ENCODE results near the gene ARPC5. TPM values are rescaled to one million over a fixed set of nuclear protein-coding genes. Genes with fewer than 3 reads are reported as not detected.
A peak's percentile ranks its signal among the peaks of the same experiment; 100 is the strongest.

Gene ARPC5
- total and polyA plus RNA-seq, 9 of the 15 experiments (the other 6 are each of a cell fraction or from before 2014, with no cell fraction given): 71.8 to 150 (median 91.6) TPM

- TF ChIP-seq MLLT1 (IDR thresholded peaks at IDR 0.05): no peak
- no peak for TF ChIP-seq MNT (conservative IDR thresholded peaks at IDR 0.05)
- TF ChIP-seq TRIM24 (IDR thresholded peaks at IDR 0.05): peak in 1 of 2 experiments; percentile 24; a peak in 1 of 4 replicates
- no peak for TF ChIP-seq MEIS2 (IDR thresholded peaks at IDR 0.05; ENCODE audit: partially characterized antibody)
- TF ChIP-seq CTBP1 (IDR thresholded peaks at IDR 0.05; ENCODE audit: borderline replicate concordance): no peak
- TF ChIP-seq E2F1 (CRISPR knock-in tag; IDR thresholded peaks at IDR 0.05): no peak
- no peak for TF ChIP-seq KLF13 (tag; IDR thresholded peaks at IDR 0.05; ENCODE audit: borderline replicate concordance, low read depth)
- TF ChIP-seq MAFK (IDR thresholded peaks at IDR 0.05; ENCODE audit: low read length): 0 out of 2 replicates have a peak, but pooled peaks have one; percentile 29
- no peak for TF ChIP-seq CREB3L1 (IDR thresholded peaks at IDR 0.05; ENCODE audit: borderline replicate concordance, low read depth)
- no peak for TF ChIP-seq ZNF347 (CRISPR knock-in tag; IDR thresholded peaks at IDR 0.05; ENCODE audit: low read depth)
- no peak; the same call in 1 of the 2 replicates for TF ChIP-seq ETV1 (tag; conservative IDR thresholded peaks at IDR 0.05; ENCODE audit: low read depth)
- no peak for TF ChIP-seq CBFA2T2 (conservative IDR thresholded peaks at IDR 0.05)
- peak; percentile 61; the same call in 1 of the 2 replicates for TF ChIP-seq BACH1 (tag; IDR thresholded peaks at IDR 0.05)
- TF ChIP-seq RCOR1 (IDR thresholded peaks at IDR 0.05; ENCODE audit: borderline replicate concordance in 1 of 2, low read depth in 2 of 2, low read length in 2 of 2): no peak
- peak; percentile 60 for TF ChIP-seq MAFG (tag; conservative IDR thresholded peaks at IDR 0.05)
- TF ChIP-seq TEAD2 (tag; IDR thresholded peaks at IDR 0.05): no peak
- no peak for TF ChIP-seq NELFE (IDR thresholded peaks at IDR 0.05; ENCODE audit: insufficient read depth, insufficient read length)
- TF ChIP-seq WHSC1 (IDR thresholded peaks at IDR 0.05; ENCODE audit: low read length): no peak
- no peak for TF ChIP-seq THAP7 (CRISPR knock-in tag; IDR thresholded peaks at IDR 0.05)
- TF ChIP-seq ZBTB8A (IDR thresholded peaks at IDR 0.05; ENCODE audit: partially characterized antibody): no peak
- no peak for TF ChIP-seq OTX1 (CRISPR knock-in tag; IDR thresholded peaks at IDR 0.05)
- no peak for TF ChIP-seq ZC3H4 (CRISPR knock-in tag; IDR thresholded peaks at IDR 0.05; ENCODE audit: borderline replicate concordance)
- no peak for TF ChIP-seq ZNF444 (CRISPR knock-in tag; IDR thresholded peaks at IDR 0.05)
Observed at GRCh38 chr1:183600136-183600535, 35.4 kb downstream of the ARPC5 start (continued).

All from K562 (cell line).